BLaER1 (cell line): ENCODE measurements around the gene NUDCD3.
A peak's percentile ranks its signal among the peaks of the same experiment; 100 is the strongest.

Experiments used
- H3K27ac ChIP-seq: shearing (Covaris generic); formaldehyde crosslinking; 2 replicates; pipeline ENCODE4 v1.8.1; 2022
- H3K27me3 ChIP-seq: shearing (Covaris generic); formaldehyde crosslinking; 2 replicates; pipeline ENCODE4 v1.8.1; 2022
- H3K36me3 ChIP-seq: shearing (Covaris generic); formaldehyde crosslinking; 2 replicates; pipeline ENCODE4 v1.8.1; 2022
- H3K4me1 ChIP-seq: shearing (Covaris generic); formaldehyde crosslinking; 2 replicates; pipeline ENCODE4 v1.8.1; 2022
- H3K4me2 ChIP-seq: shearing (Covaris generic); formaldehyde crosslinking; 2 replicates; pipeline ENCODE4 v1.8.1; 2022
- H3K4me3 ChIP-seq: shearing (Covaris generic); formaldehyde crosslinking; 2 replicates; pipeline ENCODE4 v1.8.1; 2022
- H3K9ac ChIP-seq: shearing (Covaris generic); formaldehyde crosslinking; 2 replicates; pipeline ENCODE4 v1.8.1; 2022
- H3K9me3 ChIP-seq: shearing (Covaris generic); formaldehyde crosslinking; 2 replicates; pipeline ENCODE4 v1.8.1; 2022
- H4K20me1 ChIP-seq: shearing (Covaris generic); formaldehyde crosslinking; 2 replicates; pipeline ENCODE4 v1.8.1; 2022
- Cebpa-rat ChIP-seq: shearing (Covaris generic); IDR thresholded peaks from 2 replicates; pipeline ENCODE4 v1.8.1; 2022

The NUDCD3 gene

GRCh38 chr7:44455155-44455554 is 35.3 kb downstream of the NUDCD3 start:
- Histone ChIP-seq H3K36me3 (peaks cover 68% of the 10 kb centered on the region), H3K4me2 (no peak overlapping the region)

GRCh38 chr7:44454348-44454747 is 36.1 kb downstream of the NUDCD3 start:
- no peaks in the 10 kb centered on the region for H3K9me3 ChIP-seq
- H3K27ac ChIP-seq, result no peak overlapping the region
- no peak overlapping the region for H3K4me3 ChIP-seq
- H3K27me3 ChIP-seq, result no peaks in the 10 kb centered on the region
- TF ChIP-seq Cebpa-rat, result no peak
- no peak overlapping the region for H3K4me2 ChIP-seq
- peaks cover 68% of the 10 kb centered on the region for H3K36me3 ChIP-seq
- H4K20me1 ChIP-seq, result peaks cover 94% of the 10 kb centered on the region
- H3K4me1 ChIP-seq, result peaks cover 38% of the 10 kb centered on the region
- no peak overlapping the region for H3K9ac ChIP-seq

More at GRCh38 chr7:44455155-44455554, 35.3 kb downstream of the NUDCD3 start:
- Histone ChIP-seq H3K9me3 (no peaks in the 10 kb centered on the region), H3K4me3 (no peak overlapping the region), H3K27me3 (no peaks in the 10 kb centered on the region), H3K27ac (no peak overlapping the region), H4K20me1 (peaks cover 94% of the 10 kb centered on the region), H3K9ac (no peak overlapping the region), H3K4me1 (peaks cover 38% of the 10 kb centered on the region)
- no peak for TF ChIP-seq Cebpa-rat

DNA sequence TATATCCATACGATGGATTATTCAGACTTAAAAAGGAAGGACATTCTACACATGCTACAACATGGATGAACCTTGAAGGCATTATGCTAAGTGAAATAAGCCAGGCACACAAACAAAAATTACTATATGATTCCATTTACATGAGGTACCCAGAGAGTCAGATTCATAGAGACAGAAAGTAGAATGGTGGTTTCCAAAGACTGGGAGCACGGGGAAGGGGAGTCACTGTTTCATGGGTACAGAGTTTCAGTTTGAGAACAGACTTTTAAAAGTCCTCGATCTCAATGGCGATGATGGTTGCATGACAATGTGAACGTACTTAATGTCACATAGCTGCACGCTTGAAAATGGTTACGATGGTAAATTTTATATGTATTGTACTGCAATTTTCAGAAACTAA is 39.3 kb downstream of the NUDCD3 start:
- TF ChIP-seq Cebpa-rat, result no peak
- peaks cover 95% of the 10 kb centered on the region for H4K20me1 ChIP-seq
- no peak overlapping the region for H3K27ac ChIP-seq
- H3K4me1 ChIP-seq, result peaks cover 49% of the 10 kb centered on the region
- H3K4me3 ChIP-seq, result no peak overlapping the region
- H3K9me3 ChIP-seq, result no peaks in the 10 kb centered on the region
- peaks cover 65% of the 10 kb centered on the region for H3K36me3 ChIP-seq
- H3K9ac ChIP-seq, result no peak overlapping the region
- H3K4me2 ChIP-seq, result no peak overlapping the region
- H3K27me3 ChIP-seq, result no peaks in the 10 kb centered on the region

- Histone ChIP-seq H4K20me1 (peaks cover 98% of the 10 kb centered on the region), H3K4me1 (peaks cover 39% of the 10 kb centered on the region), H3K4me2 (peak overlapping the region; percentile 46), H3K36me3 (peaks cover 70% of the 10 kb centered on the region), H3K27ac (no peak overlapping the region), H3K9ac (no peak overlapping the region), H3K4me3 (no peak overlapping the region), H3K27me3 (no peaks in the 10 kb centered on the region), H3K9me3 (no peaks in the 10 kb centered on the region)
- no peak for TF ChIP-seq Cebpa-rat
Measured at GRCh38 chr7:44449584-44449928, 40.9 kb downstream of the NUDCD3 start.

DNA sequence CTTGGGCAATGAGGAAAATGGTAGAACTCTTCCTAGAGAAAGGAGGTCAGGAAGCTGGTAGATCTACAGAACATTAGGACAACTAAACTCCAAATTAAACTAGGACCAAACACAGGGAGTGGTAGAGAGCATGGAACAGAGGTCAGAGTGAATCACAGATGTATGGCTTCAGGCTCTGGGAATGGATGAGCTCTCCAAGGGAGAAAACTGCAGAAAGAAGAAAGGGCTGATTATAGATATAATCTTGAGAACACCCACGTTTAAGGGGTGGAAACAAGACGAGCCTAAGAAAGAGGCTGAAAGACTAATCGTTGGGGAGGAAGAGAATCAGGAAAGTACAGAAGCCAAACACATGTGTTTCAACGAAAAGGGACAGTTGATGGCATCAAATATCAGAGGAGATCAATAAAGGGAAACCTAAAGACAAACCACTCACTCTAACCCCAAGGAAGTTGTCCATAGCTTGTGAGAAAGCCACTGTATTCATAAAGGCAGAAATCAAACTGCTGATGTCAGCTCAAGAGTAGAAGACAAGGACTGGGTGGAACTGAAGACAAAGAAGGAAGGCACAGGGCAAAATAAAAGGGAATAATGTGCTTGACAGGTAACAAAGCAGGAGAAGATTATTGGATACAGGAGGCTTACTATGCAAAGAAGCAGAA is 41.4 kb downstream of the NUDCD3 start:
- H3K36me3 ChIP-seq, result peaks cover 72% of the 10 kb centered on the region
- no peaks in the 10 kb centered on the region for H3K27me3 ChIP-seq
- peaks cover 35% of the 10 kb centered on the region for H3K4me1 ChIP-seq
- TF ChIP-seq Cebpa-rat, result no peak
- no peaks in the 10 kb centered on the region for H3K9me3 ChIP-seq
- no peak overlapping the region for H3K9ac ChIP-seq
- peak overlapping the region; percentile 29; the same call in 1 of the 2 replicates for H3K27ac ChIP-seq
- peak overlapping the region; percentile 46 for H3K4me2 ChIP-seq
- no peak overlapping the region for H3K4me3 ChIP-seq
- H4K20me1 ChIP-seq, result peaks cover 98% of the 10 kb centered on the region

DNA sequence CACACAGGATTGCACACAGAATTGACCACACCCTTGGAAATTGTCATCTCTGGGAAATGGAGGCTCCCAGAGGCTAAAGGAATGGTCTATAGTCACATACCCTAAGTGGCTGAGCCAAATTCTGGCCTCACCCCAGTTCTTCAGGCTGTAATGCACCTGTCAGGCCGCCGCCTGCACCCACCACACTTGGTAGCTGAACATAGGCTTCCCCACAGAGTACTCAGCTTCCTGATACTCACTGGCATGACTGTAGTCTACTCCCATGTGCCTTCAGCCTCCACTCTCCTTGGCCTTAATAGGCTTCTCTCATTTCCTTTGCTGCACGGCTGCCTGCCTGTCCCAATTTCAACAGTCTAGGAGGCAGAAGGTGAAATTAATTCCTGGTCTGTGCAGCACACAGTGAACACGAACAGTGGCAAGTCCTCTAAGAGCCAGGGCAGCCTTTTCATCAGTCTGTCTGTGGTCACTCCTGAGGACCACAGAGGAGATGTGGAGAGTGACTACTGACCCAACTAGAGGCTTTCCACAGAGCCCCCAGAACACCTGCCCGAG is 42.5 kb downstream of the NUDCD3 start:
- Histone ChIP-seq H3K27ac (no peak overlapping the region), H3K36me3 (peaks cover 75% of the 10 kb centered on the region), H3K4me3 (no peak overlapping the region), H4K20me1 (peaks cover 99% of the 10 kb centered on the region), H3K4me1 (peaks cover 35% of the 10 kb centered on the region), H3K9ac (no peak overlapping the region), H3K4me2 (peak overlapping the region; percentile 46), H3K27me3 (no peaks in the 10 kb centered on the region), H3K9me3 (no peaks in the 10 kb centered on the region)
- TF ChIP-seq Cebpa-rat, result no peak

GRCh38 chr7:44445986-44446671 is 44.3 kb downstream of the NUDCD3 start:
- Histone ChIP-seq H3K4me1 (peaks cover 35% of the 10 kb centered on the region), H3K27me3 (no peaks in the 10 kb centered on the region), H3K4me2 (no peak overlapping the region), H3K9me3 (no peaks in the 10 kb centered on the region), H4K20me1 (peaks cover 100% of the 10 kb centered on the region), H3K9ac (no peak overlapping the region), H3K4me3 (no peak overlapping the region), H3K27ac (no peak overlapping the region), H3K36me3 (peaks cover 73% of the 10 kb centered on the region)
- TF ChIP-seq Cebpa-rat, result no peak

GRCh38 chr7:44441079-44441478 is 49.4 kb downstream of the NUDCD3 start:
- TF ChIP-seq Cebpa-rat, result no peak
- peaks cover 55% of the 10 kb centered on the region for H3K36me3 ChIP-seq
- peaks cover 94% of the 10 kb centered on the region for H4K20me1 ChIP-seq

GRCh38 chr7:44440577-44441078 is 49.8 kb downstream of the NUDCD3 start:
- no peak overlapping the region for H3K9ac ChIP-seq
- no peaks in the 10 kb centered on the region for H3K27me3 ChIP-seq
- no peak for TF ChIP-seq Cebpa-rat
- no peak overlapping the region for H3K4me3 ChIP-seq
- H4K20me1 ChIP-seq, result peaks cover 94% of the 10 kb centered on the region
- H3K4me1 ChIP-seq, result no peaks in the 10 kb centered on the region
- H3K9me3 ChIP-seq, result no peaks in the 10 kb centered on the region
- H3K4me2 ChIP-seq, result no peak overlapping the region
- H3K27ac ChIP-seq, result no peak overlapping the region
- H3K36me3 ChIP-seq, result peaks cover 52% of the 10 kb centered on the region

More at GRCh38 chr7:44441079-44441478, 49.4 kb downstream of the NUDCD3 start:
- H3K9ac ChIP-seq, result no peak overlapping the region
- no peak overlapping the region for H3K4me2 ChIP-seq
- no peaks in the 10 kb centered on the region for H3K4me1 ChIP-seq
- no peaks in the 10 kb centered on the region for H3K27me3 ChIP-seq
- H3K27ac ChIP-seq, result no peak overlapping the region
- H3K9me3 ChIP-seq, result no peaks in the 10 kb centered on the region
- no peak overlapping the region for H3K4me3 ChIP-seq

DNA sequence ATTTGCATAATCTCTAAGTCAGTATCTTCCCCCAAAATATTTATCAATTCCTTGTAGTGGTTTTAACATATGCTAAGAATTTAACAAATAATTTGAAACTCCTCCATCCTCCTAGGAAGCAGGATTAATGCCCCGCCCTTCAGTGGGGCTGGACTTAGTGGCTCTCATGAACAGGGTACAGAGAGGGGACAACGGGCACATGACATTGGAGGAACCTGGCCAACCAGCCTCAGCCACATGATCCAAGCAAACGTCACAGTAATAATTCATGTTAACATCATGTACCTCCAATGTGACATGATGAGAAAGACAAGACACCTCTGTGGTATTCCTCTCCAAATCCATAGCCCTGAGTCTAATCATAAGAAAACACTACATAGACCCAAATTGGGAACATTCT is 50.5 kb downstream of the NUDCD3 start:
- TF ChIP-seq Cebpa-rat, result no peak
- Histone ChIP-seq H3K4me2 (no peak overlapping the region), H3K4me3 (no peak overlapping the region), H3K27me3 (no peaks in the 10 kb centered on the region), H4K20me1 (peaks cover 94% of the 10 kb centered on the region), H3K9ac (no peak overlapping the region), H3K4me1 (no peaks in the 10 kb centered on the region), H3K36me3 (peaks cover 52% of the 10 kb centered on the region), H3K27ac (no peak overlapping the region), H3K9me3 (no peaks in the 10 kb centered on the region)
